ENCODE data around the gene KLK1.
"Not testable (repeated sequence)": the region's sequence is repeated elsewhere in the genome, so short reads cannot be mapped to it uniquely, and the experiment has no call there.

KLK1 gene

GRCh38 chr19:50812474-50812873 lies 11.1 kb downstream of the KLK1 start:
- no peak for DNase-seq

GRCh38 chr19:50811622-50812238 lies 11.9 kb downstream of the KLK1 start:
- not testable (repeated sequence) for DNase-seq

GRCh38 chr19:50808856-50809255 lies 14.7 kb downstream of the KLK1 start:
- no peak for DNase-seq

- peak; percentile 98 for DNase-seq
Observed at GRCh38 chr19:50804420-50805272, 18.9 kb downstream of the KLK1 start.

GRCh38 chr19:50803633-50804419 lies 19.8 kb downstream of the KLK1 start:
- peak; percentile 56 for DNase-seq

- DNase-seq = no peak
Observed at GRCh38 chr19:50801107-50801506, 22.5 kb downstream of the KLK1 start.

- no peak for DNase-seq
Observed at GRCh38 chr19:50799547-50799851, 24.1 kb downstream of the KLK1 start.

- no peak for DNase-seq
Observed at GRCh38 chr19:50798659-50799546, 24.7 kb downstream of the KLK1 start.

GRCh38 chr19:50797781-50798658 lies 25.6 kb downstream of the KLK1 start:
- no peak for DNase-seq

- DNase-seq = no peak
Observed at GRCh38 chr19:50797429-50797780, 26.2 kb downstream of the KLK1 start.

GRCh38 chr19:50796634-50797428 lies 26.8 kb downstream of the KLK1 start:
- DNase-seq = no peak

- no peak for DNase-seq
Observed at GRCh38 chr19:50796128-50796633, 27.4 kb downstream of the KLK1 start.

- DNase-seq = no peak
Observed at GRCh38 chr19:50795664-50796073, 27.9 kb downstream of the KLK1 start.

- DNase-seq = no peak
Observed at GRCh38 chr19:50794876-50795663, 28.5 kb downstream of the KLK1 start.

- DNase-seq = peak; percentile 27
Observed at GRCh38 chr19:50794074-50794875, 29.3 kb downstream of the KLK1 start.

- DNase-seq = no peak
Observed at GRCh38 chr19:50793558-50794065, 30.0 kb downstream of the KLK1 start.

GRCh38 chr19:50792272-50793250 lies 31.0 kb downstream of the KLK1 start:
- no peak for DNase-seq
